DMS79 (cell line): ENCODE measurements around the gene EPS8L3.
"Not testable (repeated sequence)": the region's sequence is repeated elsewhere in the genome, so short reads cannot be mapped to it uniquely, and the experiment has no call there.

ENCODE experiments used
- DNase-seq: peaks from one replicate; lab custom pipeline; 2025; lab: John Stamatoyannopoulos, UW

Gene EPS8L3

GRCh38 chr1:109763646-109764415, at the start of gene EPS8L3:
EPS8L3 (minus strand) TSS chr1:109763923; CDS start chr1:109761749, 2,174 bp downstream.
- DNase-seq, result no peak

DNA sequence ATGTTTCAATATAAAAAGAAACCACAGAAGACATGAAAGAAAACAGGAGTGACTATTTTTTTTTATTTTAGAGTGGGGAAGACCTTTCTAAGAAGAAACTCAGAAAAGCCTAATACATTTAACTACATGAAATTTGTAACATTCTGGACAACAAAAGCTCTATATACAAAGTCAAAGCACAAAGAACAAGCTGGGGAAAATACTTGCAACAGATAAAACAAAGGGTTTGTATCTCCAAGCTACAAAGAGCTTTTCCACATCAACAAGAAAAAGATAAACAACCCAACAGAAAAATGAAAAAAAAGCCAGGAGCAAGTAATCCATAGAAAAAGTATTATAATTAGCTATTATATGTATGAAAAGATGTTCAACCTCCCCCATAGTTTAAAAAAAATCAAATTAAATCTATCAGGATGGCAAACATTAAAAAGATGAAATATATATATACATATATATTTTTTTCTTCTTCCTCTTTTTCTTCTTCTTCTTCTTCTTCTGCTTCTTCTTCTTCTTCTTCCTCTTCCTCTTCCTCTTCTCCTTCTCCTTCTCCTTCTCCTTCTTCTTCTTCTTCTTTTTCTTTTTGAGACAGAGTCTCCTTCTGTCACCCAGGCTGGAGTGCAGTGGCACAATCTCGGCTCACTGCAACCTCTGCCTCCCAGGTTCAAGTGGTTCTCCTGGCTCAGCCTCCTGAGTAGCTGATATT, 49.1 kb upstream of the EPS8L3 start:
- DNase-seq, result no peak

- no peak for DNase-seq
Observed at GRCh38 chr1:109808703-109809102, 45.0 kb upstream of the EPS8L3 start.

- DNase-seq, result no peak
Observed at GRCh38 chr1:109807822-109808680, 44.3 kb upstream of the EPS8L3 start.

- DNase-seq, result no peak
Observed at GRCh38 chr1:109807402-109807801, 43.7 kb upstream of the EPS8L3 start.

DNA sequence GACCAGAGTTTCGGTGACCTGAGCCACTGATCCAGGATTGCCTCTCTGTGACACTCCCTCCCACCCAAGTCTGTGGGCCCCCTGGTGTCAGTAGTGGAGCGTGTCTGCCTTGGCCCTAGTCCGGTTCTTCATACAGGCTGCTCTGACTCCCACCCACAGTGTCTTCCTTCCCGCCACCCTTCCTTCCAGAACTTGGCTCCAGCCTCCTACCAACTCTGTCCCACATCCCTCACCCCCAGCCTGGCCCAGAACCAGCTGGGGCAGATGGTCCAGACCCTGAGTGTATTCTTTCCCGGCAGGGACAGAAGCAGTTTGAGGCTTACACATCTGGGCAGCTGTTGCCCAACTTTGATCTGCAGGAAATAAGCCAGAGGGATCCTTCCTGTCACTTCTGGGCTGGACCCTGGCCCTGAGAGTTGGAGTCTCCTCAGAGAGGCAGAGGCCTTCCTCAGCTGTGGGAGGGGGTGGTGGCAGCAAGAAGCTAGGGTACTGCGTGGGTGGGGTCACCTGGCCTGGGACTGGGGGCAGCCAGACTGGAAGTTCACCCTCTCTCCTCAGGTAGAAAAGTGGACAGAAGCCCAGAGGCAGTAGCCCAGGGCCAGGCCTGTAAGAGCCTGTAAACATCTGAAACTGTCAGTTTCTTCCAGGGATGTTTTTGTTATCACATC, 43.1 kb upstream of the EPS8L3 start:
- no peak for DNase-seq

DNA sequence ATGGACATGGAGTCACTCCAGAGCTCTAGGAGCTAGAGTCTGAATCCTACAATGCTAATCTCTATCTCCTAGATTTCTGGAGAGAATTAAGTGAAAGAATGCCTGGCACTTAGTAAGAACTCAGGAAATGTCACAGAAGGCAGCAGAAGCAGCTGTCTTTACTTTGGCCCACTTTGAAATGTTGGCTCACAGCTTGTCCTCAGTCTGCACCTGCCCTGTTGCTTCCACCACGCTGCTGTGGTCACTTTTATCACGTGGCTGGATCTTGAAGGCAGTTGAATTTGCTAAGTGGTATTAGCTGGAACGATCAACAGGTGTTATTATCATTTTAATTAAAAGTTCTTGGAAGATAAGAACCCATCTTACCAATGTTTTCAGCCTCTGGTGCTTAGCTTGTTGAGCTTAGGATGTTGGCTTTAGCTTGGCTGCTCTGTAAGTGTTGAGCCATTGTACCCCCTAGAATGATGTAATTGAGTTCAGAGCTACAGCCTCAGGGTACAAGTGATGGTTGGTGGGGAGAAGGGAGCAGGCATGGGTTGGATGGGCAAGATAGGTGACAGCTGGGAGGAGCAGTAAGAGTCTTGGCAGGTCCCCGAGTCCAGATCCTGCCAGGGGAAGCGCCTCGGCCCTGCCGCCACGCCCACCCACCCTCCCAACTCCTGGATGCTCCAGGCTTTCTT, 41.9 kb upstream of the EPS8L3 start:
- peak; percentile 79 for DNase-seq

DNA sequence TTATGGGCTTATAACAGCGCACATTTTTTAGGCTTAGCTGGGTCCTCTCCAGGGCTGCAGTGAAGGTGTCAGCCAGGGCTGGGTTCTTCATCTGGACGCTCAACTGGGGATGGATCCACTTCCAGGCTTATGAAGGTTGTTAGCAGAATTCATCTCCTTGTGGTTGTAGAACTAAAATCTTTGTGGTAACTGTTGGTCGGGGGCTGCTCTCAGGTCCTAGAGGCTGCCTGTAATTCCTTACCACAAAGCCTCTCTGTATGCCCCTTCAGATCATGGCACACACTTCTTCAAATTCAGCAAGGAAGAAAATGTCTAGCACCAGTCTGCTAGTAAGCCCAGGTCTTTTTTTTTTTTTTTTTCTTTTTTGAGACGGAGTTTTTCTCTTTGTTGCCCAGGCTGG, 40.9 kb upstream of the EPS8L3 start:
- DNase-seq, result no peak

GRCh38 chr1:109803901-109804331, 40.2 kb upstream of the EPS8L3 start:
- DNase-seq, result no peak

GRCh38 chr1:109802901-109803561, 39.3 kb upstream of the EPS8L3 start:
- no peak for DNase-seq

DNA sequence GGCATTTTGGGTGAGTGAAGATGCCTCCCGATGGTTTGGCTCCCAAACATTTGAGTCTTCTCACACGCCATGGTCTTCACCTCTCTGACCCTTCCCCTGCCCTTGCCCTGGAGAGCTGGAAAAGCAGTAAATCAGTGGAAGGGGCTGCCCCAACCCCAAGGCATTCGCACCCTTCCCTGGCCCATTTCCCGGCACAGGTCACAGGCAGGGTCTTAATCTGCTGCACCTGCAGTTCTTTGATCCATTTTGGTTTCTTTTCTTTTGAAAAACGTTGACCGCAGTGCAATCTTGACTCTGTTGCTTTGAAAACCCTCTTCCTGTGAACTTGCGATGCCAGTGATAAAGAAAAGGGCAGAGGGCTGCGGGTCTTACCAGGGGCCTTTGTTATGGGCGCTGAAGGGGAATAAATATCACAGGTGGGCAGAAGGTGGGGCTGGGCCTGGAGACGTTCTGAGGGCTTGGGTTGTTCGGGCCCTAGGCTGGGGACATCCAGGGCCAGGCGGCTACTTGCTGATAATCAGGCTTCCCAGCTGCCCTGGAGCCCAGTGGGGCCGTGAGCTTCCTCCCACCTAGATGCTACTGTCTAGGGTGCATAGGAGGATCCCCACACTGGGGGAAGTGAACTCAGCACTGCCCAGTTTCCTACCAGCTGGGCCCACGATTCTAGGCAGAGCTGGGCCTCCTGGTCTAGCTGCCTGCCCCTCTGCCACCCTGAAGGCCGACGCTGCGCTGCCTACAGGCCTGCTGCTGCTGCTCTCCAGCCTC, 38.6 kb upstream of the EPS8L3 start:
- no peak for DNase-seq

GRCh38 chr1:109801791-109802135, 38.0 kb upstream of the EPS8L3 start:
- DNase-seq, result no peak

- no peak for DNase-seq
Observed at GRCh38 chr1:109800291-109800690, 36.6 kb upstream of the EPS8L3 start.

- DNase-seq, result no peak
Observed at GRCh38 chr1:109799445-109799844, 35.7 kb upstream of the EPS8L3 start.

GRCh38 chr1:109797303-109797595, 33.5 kb upstream of the EPS8L3 start:
- DNase-seq, result not testable (repeated sequence)

DNA sequence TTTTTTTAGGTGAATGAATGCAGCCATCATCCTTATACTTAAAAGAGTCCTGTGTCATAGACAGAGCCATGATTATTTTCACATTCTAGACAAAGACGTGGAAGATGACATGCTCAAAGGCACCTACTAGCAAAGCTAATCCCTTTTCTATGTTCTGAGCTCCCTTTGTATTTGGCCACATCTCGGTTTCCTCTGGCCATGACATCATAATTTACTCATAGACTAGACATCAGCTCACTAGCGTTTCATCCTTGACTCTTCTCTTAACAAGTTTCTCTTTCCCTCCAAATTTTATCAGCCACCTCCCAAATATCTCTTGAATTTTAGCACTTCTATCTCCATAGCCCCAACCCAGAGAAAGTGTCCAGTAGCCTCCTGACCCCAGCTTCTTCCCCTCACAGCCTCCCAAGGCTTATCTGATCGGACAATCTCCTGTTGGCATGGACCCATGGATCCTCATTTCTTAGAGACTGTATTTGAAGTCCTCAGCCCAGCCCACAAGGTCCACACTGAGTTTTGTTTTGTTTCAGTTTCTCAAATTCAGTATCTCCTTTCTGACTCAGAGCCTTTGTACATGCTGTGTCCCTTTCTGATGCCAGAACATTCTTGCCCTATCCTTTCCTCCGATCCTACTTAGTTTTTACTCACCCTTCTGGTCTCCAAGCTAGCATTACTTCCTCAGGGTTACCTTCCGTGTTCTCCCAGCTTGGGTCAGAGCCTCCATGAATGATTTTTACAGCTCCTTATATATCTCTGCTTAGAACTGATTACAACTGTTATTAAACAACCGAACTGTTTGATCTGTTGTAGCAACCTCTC, 33.0 kb upstream of the EPS8L3 start:
- DNase-seq, result no peak

DNA sequence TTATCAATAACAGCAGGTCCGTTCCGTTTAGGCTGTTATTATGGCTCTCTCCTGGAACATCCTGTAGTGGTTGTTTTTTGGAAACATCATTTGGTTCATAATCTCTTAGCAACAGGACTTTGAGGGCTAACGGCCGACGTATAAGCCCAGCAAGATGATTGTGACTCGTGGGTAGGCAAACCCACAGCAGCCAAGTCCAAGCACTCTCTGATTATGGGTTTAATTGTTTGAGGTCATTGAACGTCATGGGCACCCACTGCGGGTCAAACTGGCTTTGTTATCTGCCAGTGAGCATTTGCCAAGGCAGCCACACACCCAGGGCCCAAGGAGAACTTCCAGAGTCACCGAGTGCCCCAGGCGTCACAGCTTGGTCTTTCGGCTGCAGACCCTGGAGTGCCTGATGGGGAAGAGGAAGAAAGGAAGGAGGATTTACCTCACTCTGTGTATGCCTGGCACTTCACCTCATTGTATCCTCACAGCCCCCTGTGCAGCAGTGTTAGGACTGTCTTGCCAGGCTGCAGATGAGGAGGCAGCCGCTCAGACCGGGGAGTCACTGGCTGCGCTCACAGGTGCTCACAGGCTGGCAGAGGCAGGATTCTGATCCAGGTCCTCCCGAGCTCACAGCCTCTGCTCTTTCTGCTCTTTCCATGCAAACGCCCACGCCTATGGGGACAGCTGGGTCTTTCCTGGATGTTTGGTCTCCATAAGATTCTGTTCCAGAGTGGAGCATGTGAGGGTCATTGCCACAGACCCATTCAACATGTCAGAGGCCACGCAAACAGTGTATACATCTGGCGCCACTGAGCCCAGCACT, 30.8 kb upstream of the EPS8L3 start:
- DNase-seq, result no peak

- peak; percentile 67 for DNase-seq
Observed at GRCh38 chr1:109793486-109794318, 30.0 kb upstream of the EPS8L3 start.
